Measurements from ENCODE around the gene STAT2.
A peak's percentile ranks its signal among the peaks of the same experiment; 100 is the strongest.
"Not testable (repeated sequence)": the region's sequence is repeated elsewhere in the genome, so short reads cannot be mapped to it uniquely, and the experiment has no call there.

Gene STAT2

DNA sequence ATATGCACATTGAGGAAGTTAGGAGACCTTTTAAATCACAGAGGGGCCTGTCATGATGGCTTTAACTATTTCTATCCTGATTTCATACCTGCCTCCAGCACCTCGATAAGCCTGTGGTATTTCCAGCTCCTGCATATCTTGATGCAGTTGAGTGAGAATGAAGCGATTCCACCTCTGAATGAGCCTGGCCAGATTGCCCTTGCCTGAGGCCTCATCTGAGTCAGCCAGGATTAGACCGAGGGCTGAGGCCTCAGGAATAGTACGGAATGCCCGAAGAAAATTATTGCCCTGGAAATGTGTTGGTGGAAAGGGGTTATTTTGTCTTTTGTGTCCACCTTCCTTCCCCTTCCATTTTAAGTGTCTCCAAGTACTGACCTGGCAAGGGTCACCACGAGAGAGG, 35.7 kb downstream of the STAT2 start:
- no peak for DNase-seq

DNA sequence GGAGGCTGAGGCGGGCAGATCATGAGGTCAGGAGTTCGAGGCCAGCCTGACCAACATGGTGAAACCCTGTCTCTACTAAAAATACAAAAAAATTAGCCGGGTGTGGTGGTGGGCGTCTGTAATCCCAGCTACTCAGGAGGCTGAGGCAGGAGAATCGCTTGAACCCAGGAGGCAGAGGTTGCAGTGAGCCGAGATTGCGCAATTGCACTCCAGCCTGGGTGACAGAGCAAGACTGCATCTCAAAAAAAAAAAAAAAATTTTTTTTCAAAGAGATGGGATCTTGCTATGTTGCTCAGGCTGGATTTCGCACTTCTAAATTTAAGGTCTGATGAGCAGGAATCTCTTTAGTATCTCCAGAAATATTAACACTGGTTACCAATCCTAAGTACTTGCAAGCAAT, 38.3 kb downstream of the STAT2 start:
- DNase-seq = not testable (repeated sequence)

DNA sequence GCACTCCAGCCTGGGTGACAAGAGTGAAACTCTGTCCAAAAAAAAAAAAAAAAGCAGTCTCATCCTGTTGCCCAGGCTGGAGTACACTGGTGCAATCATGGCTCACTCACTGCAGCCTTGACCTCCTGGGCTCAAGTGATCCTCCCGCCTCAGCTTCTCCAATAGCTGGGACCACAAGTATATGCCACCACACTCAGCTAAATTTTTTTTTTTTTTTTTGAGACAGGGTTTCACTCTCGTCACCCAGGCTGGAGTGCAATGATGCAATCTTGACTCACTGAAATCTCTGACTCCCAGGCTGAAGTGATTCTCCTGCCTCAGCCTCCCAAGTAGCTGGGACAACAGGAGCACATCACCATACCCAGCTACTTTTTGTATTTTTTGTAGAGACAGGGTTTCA, 38.9 kb downstream of the STAT2 start:
- DNase-seq = no peak

DNA sequence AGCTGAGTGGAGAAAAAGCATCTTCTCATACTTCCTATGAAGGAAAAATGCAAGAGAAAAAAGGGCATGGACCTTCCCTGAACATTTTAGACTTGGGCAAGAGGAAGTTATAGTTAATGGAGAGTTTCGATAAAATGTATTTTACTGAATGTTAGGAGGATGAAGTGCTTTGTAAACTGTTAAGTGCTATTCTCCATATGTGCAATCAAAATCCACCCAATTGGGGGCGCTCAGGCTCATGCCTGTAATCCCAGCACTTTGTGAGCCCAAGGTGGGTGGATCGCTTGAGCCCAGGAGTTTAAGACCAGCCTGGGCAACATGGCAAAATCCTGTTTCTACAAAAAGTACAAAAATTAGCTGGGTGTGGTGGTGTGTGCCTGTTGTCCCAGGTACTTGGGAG, 42.2 kb downstream of the STAT2 start:
- DNase-seq = no peak

DNA sequence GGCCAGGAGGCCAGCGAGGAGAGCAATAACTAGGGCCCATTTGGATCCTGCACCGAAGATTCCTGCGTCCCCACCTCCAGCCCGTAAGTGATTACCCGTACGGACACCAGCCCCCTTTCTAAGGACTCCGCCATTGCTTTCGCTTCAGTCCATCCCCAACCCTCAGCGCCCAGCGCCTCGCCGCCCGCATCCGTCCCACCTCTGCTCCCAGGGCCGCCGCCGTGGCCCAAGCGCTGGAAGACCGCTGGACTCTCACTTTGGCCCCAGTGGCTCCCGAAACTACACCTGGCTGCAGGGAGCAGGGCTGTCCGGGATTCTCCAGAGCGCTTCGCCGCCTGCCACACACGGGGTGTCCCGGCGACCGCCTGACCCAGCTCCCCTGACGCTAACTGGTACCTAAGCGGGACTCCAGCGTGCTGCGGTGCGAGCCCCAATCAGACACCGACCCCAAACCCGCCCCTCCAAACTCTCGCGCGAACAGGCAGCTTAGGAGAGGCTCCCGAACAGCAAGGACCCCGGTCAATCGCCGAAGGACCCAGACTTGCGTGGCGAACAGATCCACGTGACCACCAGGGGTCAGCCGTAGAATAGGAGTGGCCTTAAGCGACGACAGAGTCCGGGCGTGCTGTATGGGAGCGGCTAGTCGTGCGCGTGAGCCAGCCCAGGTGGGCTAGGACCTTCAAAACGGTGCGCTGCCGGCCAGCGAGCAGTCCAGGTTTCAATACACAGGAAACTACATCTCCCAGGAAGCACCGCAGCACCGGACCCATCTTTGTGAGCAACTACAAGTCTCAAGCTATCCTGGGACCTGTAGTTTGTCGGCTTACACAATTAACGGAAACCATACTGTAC, 44.1 kb downstream of the STAT2 start, which contains the start of gene CNPY2:
CNPY2 (minus strand) TSS at position 367 of the 852 bp plus-strand sequence. CDS start 771 bp downstream, outside the sequence.
- DNase-seq = peak; percentile 86 to 90

DNA sequence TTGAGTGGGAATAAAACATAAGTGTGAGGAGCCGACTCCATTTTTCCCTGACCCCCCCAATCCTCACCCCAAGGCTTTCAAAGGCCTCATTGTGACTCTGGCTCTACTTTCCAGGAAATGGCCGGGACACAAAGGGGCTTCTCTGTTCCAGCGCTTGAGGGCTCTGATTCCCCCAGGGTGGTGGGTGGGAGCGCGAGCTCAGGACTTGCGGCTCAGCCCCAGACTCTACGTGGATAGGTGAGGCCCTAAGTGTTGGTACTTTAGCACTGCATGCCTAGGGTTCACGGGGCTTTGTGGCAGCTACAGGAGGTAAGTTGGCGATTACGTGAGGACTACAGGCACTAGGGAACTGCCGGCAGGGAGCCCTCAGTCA, 44.7 kb downstream of the STAT2 start:
- DNase-seq = no peak

DNA sequence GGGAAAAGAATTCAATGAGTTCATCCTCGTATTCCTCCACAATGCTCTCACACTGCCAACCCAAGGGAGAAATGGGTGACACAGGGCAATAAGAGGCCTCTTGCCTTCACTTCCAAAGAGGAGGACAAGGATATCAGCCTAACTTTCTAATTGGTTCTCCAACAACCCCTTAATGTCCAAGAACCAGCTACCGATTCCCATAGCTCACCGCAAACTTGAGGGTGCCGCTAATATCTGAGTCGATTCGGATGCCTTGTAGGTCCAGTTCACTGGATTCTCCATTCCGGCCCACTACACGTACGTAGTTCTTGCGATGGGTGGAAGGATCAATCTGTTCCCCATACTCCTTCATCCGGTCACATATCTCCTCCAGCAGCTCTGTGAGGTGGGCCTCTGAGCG, 48.9 kb downstream of the STAT2 start:
- no peak for DNase-seq

DNA sequence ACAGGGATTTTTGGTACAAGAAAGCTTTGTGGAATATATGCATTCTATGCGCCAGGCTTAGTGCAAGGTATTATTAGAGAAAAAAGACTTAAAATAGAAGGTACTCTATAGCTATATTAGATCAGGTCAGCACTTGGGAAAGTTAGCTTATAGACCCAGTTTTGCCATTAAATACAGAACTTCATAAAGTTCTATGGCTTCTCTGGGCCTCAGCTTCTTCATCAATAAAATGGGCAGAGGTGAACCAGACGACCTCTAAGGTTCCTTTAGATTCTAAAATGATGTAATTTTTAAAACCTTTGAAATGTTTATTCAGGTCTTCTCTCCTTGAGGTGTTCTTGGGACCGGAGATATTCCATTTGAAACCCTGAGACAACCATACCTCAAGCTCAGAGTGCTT, 51.2 kb downstream of the STAT2 start:
- no peak for DNase-seq

DNA sequence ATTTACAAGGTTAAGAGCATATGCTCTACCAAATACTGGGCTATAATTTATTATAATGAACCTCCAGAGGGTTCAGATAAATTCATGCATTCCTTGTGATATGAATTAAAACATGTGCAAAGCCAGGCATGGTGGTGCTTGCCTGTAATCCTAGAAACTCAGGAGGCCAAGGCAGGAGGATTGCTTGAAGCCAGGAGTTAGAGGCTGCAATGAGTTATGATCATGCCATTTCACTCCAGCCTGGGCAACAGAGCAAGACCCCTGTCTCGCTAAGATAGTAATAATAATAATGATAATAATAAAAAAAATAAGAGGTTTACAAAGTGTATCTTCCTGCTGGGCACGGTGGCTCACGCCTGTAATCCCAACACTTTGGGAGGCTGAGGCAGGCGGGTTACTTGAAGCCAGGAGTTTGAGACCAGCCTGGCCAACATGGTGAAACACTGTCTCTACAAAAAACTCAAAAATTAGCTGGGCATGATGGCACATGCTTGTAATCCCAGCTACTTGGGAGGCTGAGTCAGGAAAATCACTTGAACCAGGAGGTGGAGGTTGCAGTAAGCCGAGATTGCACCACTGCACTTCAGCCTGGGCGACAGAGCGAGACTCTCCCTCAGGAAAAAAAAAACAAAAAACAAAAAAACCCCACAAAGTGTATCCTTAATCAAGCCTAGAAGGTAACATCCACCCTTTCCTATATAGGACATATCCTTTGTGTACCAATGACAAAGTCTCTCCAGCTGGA, 52.5 kb downstream of the STAT2 start:
- no peak for DNase-seq

DNA sequence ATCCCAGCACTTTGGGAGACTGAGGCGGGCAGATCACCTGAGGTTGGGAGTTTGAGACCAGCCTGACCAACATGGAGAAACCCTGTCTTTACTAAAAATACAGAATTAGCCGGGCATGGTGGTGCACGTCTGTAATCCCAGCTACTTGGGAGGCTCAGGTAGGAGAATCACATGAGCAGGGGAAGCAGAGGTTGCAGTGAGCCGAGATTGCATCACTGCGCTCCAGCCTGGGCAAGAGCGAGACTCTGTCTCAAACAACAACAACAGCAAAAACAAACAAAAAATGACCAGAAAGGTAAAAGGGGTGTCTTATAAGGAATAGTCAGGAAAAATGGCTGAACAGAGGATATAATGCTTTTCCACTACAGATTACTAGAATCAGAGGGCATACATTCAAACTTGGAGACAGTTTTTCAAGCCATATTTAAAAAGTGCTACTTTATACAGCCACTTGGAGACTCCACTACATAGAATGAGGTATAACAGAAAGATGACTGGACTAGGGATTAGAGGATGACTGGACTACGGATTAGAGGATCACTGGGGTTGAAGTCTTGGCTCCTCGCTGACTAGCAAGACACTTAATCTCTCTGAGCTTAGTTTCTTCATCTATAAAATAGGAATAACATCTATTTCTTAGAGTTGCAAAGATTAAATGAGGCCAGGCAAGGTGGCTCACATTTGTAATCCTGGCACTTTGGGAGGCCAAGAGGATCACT, 54.9 kb downstream of the STAT2 start:
- no peak for DNase-seq

DNA sequence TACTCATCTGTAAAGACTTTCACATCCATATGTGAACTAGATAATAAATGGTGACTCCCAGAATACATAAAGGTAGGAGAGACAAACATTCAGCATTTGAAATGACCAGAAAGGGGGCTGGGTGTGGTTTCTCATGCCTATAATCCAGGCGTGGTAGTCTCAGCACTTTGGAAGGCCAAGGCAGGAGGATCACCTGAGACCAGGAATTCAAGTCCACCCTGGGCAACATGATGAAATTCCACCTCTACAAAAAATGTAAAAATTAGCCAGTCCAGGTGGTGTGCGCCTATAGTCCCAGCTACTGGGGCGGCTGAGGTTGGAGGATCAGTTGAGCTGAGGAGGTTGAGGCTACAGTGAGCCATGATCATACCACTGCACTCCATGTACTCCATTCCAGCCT, 55.6 kb downstream of the STAT2 start:
- no peak for DNase-seq

DNA sequence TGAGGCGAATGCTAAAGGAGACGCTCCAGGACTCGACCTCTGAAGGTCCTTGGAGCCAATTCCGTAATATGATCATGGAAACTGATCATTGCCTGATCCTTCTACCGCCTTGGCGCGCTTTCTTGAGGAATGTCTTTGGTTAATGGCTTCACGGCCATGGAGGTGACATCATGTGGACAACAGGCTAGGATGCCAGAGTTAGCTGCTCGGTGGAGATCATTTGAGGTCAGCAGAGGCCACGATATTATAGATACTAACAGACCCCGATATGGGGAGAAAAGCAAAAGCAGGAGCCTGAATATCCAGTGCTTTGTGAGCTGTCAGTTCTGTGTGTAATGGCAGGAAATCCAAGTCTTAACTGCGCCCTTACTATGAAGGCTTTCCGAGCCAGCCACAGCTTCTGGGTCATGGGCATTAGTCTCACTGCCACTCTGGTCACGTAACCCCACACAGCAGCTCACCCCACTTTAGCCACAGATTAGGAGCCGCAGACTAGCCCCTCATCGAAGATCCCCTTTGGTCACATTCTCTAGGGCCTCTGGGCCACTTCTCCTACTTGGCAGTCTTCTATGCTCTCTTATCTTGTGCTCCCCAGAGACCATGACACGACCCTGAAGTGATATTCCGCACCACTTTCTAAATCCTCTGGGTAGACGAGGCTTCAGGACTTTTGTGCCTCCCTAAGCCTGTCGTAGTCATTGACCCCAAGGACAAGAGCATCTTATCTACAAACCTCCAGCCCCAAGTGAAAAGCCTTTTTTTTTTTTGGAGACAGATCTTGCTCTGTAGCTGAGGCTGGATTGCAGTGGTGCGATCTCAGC, 59.1 kb downstream of the STAT2 start:
- DNase-seq = no peak

DNA sequence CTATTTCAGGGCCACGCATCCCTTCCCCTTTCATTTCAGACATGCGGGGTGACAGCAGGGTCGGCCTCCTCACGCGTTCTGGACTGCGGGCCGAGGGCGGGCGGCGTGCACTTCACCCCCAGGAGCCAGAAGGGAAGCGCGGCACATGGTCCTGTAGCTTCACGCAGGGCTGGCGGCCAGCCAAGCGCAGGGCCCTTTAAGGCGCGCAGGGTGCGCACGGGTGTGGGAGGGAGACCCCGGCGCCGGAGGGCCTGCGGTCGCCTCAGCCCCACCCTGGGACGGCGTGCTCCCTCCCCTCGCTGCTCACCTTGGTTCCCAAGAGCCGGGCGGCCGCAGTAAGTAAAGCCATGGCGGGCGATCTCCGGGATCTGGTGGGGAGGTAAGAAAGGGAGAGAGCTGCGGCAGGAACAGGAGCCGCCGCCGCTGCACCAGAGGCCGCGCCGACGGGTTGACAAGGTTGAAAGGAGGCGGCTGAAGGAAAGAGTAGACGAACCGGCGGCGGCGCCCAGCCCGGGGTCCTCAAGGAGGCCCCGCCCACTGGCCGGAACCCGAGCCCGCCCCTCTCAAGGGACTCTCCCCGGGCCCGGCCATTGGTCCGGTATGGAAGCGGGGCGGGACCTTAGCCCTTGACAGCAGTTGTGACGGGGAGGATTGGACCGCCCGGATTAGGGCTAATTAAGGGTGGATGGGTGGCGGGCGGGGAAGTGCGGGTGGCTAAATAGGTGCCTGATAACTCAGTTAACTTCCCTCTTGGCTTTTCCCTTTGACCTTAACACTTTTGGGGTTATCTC, 59.9 kb downstream of the STAT2 start, which contains the start of gene CS:
CS (minus strand) TSS at position 478 of the 791 bp plus-strand sequence; CDS start at position 349, 129 bp downstream.
- DNase-seq = peak; percentile 98 to 99

DNA sequence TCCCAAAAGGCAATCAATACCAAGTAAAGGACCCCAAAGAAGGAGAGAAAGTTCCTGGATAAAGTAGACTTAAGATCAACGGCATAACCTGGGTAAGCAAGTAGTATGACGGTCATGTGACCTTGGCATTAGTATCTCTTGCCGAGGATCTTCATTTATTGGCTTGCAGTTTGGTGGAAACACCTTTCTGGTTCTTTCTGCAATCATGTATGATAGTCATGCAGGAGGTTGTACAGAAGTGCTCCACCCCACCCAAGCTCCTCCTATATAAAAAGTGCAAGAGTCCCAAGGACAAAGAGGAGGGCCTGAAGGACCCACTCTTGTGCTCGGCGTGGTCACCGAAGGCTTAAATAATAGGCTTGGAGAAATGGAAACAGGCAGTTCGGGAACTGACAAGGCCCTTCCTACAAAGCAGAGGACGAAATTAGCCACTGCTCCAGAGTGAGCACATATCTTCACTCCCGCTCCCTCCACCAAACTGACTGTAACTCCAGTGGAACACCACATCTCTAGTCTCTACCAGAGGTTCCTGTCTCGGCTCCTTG, 60.5 kb downstream of the STAT2 start:
- DNase-seq = peak; percentile 9 to 18

DNA sequence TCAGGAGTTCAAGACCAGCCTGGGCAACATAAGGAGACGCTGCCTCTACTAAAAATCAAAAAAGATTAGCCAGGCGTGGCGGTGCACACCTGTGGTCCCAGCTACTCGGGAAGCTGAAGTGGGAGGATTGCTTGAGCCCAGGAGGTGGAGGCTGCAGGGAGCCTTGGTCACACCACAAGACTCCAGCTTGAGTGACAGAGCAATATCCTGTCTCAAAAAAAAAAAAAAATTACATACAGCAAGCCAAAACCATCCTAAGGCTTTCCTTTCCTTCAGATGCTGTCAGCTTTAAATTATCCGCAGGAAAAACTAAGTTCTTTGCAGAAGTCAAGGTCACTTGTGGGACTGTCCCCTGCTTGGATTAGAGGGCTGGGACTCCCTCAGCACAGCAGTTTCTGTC, 61.1 kb downstream of the STAT2 start:
- no peak for DNase-seq

DNA sequence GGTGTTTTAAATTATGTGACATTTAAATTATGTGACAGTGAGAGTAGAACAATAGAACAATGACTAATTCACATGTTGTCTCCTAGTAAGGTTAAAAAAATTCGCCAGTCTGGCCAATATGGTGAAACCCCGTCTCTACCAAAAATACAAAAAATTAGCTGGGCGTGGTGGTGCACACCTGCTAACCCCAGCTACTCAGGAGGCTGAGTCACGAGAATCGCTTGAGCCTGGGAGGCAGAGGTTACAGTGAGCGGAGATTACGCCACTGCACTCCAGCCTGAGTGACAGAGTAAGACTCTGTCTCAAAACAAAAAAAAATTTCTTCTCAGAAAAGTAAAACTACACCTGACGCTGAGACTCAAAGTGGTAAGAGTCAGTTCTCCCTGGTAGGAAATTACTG, 62.5 kb downstream of the STAT2 start:
- DNase-seq = no peak

DNA sequence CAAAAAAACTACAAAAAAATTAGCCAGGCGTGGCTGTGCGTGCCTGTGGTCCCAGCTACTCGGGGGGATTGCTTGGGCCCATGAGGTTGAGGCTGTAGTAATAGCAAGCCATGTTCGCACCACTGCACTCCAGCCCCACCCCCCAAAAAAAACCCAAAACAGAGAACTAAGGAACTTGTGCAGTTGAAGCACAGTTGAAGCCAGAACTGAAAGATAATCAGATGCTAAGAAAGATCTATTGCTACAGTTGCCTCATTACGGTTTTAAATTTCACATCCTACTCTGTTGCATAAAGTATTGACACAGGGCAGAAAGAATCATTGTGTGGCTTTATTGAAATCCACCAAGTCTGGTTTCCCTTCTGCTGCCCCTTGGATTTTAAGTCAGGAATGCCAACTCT, 63.6 kb downstream of the STAT2 start:
- no peak for DNase-seq

DNA sequence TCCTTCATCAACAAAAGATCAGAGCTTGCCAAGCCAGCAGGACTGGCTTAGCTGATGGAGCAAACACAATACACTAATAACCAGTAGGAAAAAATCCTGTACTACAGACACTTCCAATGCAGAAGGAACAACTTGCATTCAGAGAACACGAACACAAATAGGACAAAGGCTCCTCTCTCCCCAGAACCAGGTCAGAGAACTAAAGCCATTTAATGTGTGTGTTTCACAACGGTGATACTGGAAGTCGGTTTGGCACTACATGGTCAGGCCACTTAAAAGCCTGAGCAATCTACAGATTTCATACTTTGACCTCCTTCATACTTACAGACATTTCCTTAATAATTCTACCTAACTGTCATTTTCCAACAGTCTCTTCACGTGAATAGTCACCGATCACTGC, 66.1 kb downstream of the STAT2 start:
- DNase-seq = no peak

All from stimulated activated CD4-positive, alpha-beta T cell treated with anti-CD3 and anti-CD28 coated beads, Interleukin-4, amount 100 ng/mL, for 4 hours (primary cell).